Liver (tissue), 9 donors: ENCODE measurements around the gene PHF19. TPM values are rescaled to one million over a fixed set of nuclear protein-coding genes. Genes with fewer than 3 reads are reported as not detected.

Experiments used
- DNase-seq: peaks from one replicate; pipeline ENCODE4 v3.0.0-alpha.2; 2017; ENCODE audit warnings: low spot score
- H3K27ac ChIP-seq, 2 donors: one replicate each; pipeline ENCODE4 v1.7.0; 2013; ENCODE audit warnings: inconsistent platforms in 2 of 2, low read length in 2 of 2, control low read depth in 1 of 2, low read depth in 1 of 2, mild to moderate bottlenecking in 1 of 2
- H3K27me3 ChIP-seq, 4 donors: one replicate each; pipeline versions ENCODE4 v1.6.1 to v1.7.0; 2013; ENCODE audit warnings: low read length in 3 of 4, inconsistent platforms in 1 of 4, mild to moderate bottlenecking in 1 of 4, moderate library complexity in 1 of 4; ENCODE audit not compliant: control insufficient read depth in 4 of 4, insufficient read depth in 4 of 4
- H3K36me3 ChIP-seq, 4 donors: one replicate each; pipeline versions ENCODE4 v1.6.1 to v1.7.0; 2013; ENCODE audit warnings: low read length in 3 of 4, mild to moderate bottlenecking in 3 of 4, low read depth in 1 of 4, moderate library complexity in 1 of 4; ENCODE audit not compliant: control insufficient read depth in 4 of 4, insufficient read depth in 3 of 4
- H3K4me1 ChIP-seq, 4 donors: one replicate each; pipeline versions ENCODE4 v1.6.1 to v1.7.0; 2013; ENCODE audit warnings: low read length in 3 of 4, mild to moderate bottlenecking in 3 of 4, moderate library complexity in 1 of 4; ENCODE audit not compliant: control insufficient read depth in 4 of 4, insufficient read depth in 4 of 4
- H3K4me3 ChIP-seq, 3 donors: one replicate each; pipeline versions ENCODE4 v1.6.1 to v1.7.0; 2013; ENCODE audit warnings: low read length in 3 of 3, control low read depth in 1 of 3, low read depth in 1 of 3, mild to moderate bottlenecking in 1 of 3
- H3K9ac ChIP-seq, 2 donors: one replicate each; pipeline ENCODE4 v1.7.0; 2013; ENCODE audit warnings: low read length in 2 of 2, mild to moderate bottlenecking in 2 of 2, moderate library complexity in 2 of 2, control low read depth in 1 of 2, low read depth in 1 of 2
- H3K9me3 ChIP-seq, 4 donors: one replicate each; pipeline versions ENCODE4 v1.6.1 to v1.7.0; 2013; ENCODE audit warnings: low read length in 3 of 4; ENCODE audit not compliant: control insufficient read depth in 4 of 4
- EGR1 ChIP-seq, 2 donors: IDR thresholded peaks; 2 replicates each; pipeline ENCODE4 v1.6.1; 2016 to 2018; ENCODE audit warnings: antibody characterized with exemption in 2 of 2, low read depth in 2 of 2
- FOXA1 ChIP-seq: IDR thresholded peaks from 2 replicates; pipeline ENCODE4 v1.6.1; 2016; ENCODE audit warnings: antibody characterized with exemption
- FOXA2 ChIP-seq: IDR thresholded peaks from 2 replicates; pipeline ENCODE4 v1.6.1; 2016; ENCODE audit warnings: antibody characterized with exemption
- GABPA ChIP-seq, 2 donors: IDR thresholded peaks in 1 of 2; conservative IDR thresholded peaks in 1 of 2; 2 replicates each; pipeline ENCODE4 v1.6.1; 2016; ENCODE audit warnings: antibody characterized with exemption in 2 of 2, mild to moderate bottlenecking in 1 of 2, moderate library complexity in 1 of 2
- HNF4A ChIP-seq, 2 donors: conservative IDR thresholded peaks; 2 replicates each; pipeline ENCODE4 v1.6.1; 2016; ENCODE audit warnings: antibody characterized with exemption in 2 of 2, mild to moderate bottlenecking in 2 of 2
- HNF4G ChIP-seq: IDR thresholded peaks from 2 replicates; pipeline ENCODE4 v1.6.1; 2016; ENCODE audit warnings: antibody characterized with exemption
- JUND ChIP-seq, 2 donors: IDR thresholded peaks; 2 replicates each; pipeline ENCODE4 v1.6.1; 2016; ENCODE audit warnings: antibody characterized with exemption in 2 of 2
- NR2F2 ChIP-seq: IDR thresholded peaks from 2 replicates; pipeline ENCODE4 v1.6.1; 2016; ENCODE audit warnings: antibody characterized with exemption
- RAD21 ChIP-seq, 2 donors: IDR thresholded peaks; 2 replicates each; pipeline ENCODE4 v1.6.1; 2016; ENCODE audit warnings: antibody characterized with exemption in 2 of 2, mild to moderate bottlenecking in 2 of 2
- RXRA ChIP-seq, 2 donors: IDR thresholded peaks; 2 replicates each; pipeline ENCODE4 v1.6.1; 2017 to 2018; ENCODE audit warnings: antibody characterized with exemption in 2 of 2, mild to moderate bottlenecking in 1 of 2
- SP1 ChIP-seq: IDR thresholded peaks from 2 replicates; pipeline ENCODE4 v1.6.1; 2018; ENCODE audit warnings: antibody characterized with exemption, mild to moderate bottlenecking
- YY1 ChIP-seq: IDR thresholded peaks from 2 replicates; pipeline ENCODE4 v1.6.1; 2016; ENCODE audit warnings: antibody characterized with exemption, mild to moderate bottlenecking
- ZBTB33 ChIP-seq: IDR thresholded peaks from 2 replicates; pipeline ENCODE4 v1.6.1; 2016; ENCODE audit warnings: antibody characterized with exemption
- WGBS: extraction: QIAGEN DNeasy Blood & Tissue Kit; methylation state at CpG from one replicate; pipeline ENCODE4 v1.1.7; 2013; 5-methylcytosine and 5-hydroxymethylcytosine counted together
- polyA plus RNA-seq, 2 donors: library from polyadenylated mRNA; stranded (reverse) in 1 of 2; unstranded in 1 of 2; fragments of 200-250 nt in 1 of 2; fragments of >200 nt in 1 of 2; fragmentation: Nextera tagmentation in 1 of 2; extraction: Ambion mirVana in 1 of 2; gene quantifications; one replicate each; pipeline versions ENCODE4 v1.2.1 to v1.2.3, GENCODE V29; 2013 to 2015
- total RNA-seq, 2 donors: library from RNA; depleted of rRNA; stranded (reverse); fragments of >200 nt; gene quantifications; one replicate each; pipeline ENCODE4 v1.2.3, GENCODE V29; 2014
- TF ChIP-seq, protein P1 (sequence below): IDR thresholded peaks from 2 replicates; pipeline ENCODE4 v1.6.1; 2016; ENCODE audit warnings: antibody characterized with exemption
- TF ChIP-seq, protein P2 (sequence below): IDR thresholded peaks from 2 replicates; pipeline ENCODE4 v1.6.1; 2016; ENCODE audit warnings: antibody characterized with exemption, mild to moderate bottlenecking
- TF ChIP-seq, protein P3 (sequence below): IDR thresholded peaks from 2 replicates; pipeline ENCODE4 v1.6.1; 2016; ENCODE audit warnings: antibody characterized with exemption
- TF ChIP-seq, protein P4 (sequence below): fragments of 150-350 bp; IDR thresholded peaks from 2 replicates; pipeline ENCODE4 v1.5.1; 2017; ENCODE audit warnings: improper control_type of control experiment, low read depth, low read length; ENCODE audit not compliant: missing input control
- donor health status: healthy.
- donor health status: healthy.
- donor health status: healthy.
- donor health status: healthy.
- donor health status: healthy.

Gene PHF19
- total and polyA plus RNA-seq, 4 donors = 1.9 to 16.0 (median 3.5) TPM

DNA sequence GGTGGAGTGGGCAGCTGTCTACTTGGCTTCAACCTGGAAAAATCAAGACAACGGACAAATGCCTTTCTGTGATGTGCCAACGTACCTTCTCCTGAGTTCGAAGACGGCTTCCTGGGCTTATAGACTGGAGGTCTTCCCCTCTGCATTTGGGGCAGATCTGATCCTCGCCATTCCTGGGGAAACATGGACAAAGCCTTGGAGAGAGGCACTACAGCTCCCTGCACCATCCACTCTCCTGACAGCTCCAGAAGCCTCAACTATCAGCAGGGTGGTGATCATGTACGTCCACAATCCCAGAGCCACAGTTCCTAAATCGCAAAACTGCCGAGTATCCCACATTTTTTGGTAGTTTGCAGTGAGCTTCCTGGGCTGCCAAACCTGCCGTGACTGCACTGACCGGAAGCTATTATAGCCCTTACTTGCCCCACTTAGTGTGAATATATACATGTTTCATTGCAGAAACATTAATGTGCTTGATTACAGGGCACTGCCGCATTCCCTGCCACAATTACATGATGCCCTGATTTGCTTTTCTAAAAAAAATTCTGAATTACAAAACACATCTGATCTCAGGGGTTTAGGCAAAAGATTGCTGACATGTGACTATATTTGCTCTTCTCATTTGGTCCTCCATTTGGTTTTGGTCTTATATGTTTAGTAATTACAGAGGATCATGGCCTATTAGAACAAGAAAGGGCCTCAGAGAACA is 46.8 kb upstream of the PHF19 start:
- TF ChIP-seq NR2F2 = no peak
- no peak for TF ChIP-seq FOXA2
- no peak for TF ChIP-seq EGR1 (IDR thresholded peaks at IDR 0.05; ENCODE audit: low read depth in 2 of 2)
- TF ChIP-seq, protein P1, sequence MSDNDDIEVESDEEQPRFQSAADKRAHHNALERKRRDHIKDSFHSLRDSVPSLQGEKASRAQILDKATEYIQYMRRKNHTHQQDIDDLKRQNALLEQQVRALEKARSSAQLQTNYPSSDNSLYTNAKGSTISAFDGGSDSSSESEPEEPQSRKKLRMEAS = no peak
- no peak for TF ChIP-seq HNF4G
- TF ChIP-seq, protein P2, sequence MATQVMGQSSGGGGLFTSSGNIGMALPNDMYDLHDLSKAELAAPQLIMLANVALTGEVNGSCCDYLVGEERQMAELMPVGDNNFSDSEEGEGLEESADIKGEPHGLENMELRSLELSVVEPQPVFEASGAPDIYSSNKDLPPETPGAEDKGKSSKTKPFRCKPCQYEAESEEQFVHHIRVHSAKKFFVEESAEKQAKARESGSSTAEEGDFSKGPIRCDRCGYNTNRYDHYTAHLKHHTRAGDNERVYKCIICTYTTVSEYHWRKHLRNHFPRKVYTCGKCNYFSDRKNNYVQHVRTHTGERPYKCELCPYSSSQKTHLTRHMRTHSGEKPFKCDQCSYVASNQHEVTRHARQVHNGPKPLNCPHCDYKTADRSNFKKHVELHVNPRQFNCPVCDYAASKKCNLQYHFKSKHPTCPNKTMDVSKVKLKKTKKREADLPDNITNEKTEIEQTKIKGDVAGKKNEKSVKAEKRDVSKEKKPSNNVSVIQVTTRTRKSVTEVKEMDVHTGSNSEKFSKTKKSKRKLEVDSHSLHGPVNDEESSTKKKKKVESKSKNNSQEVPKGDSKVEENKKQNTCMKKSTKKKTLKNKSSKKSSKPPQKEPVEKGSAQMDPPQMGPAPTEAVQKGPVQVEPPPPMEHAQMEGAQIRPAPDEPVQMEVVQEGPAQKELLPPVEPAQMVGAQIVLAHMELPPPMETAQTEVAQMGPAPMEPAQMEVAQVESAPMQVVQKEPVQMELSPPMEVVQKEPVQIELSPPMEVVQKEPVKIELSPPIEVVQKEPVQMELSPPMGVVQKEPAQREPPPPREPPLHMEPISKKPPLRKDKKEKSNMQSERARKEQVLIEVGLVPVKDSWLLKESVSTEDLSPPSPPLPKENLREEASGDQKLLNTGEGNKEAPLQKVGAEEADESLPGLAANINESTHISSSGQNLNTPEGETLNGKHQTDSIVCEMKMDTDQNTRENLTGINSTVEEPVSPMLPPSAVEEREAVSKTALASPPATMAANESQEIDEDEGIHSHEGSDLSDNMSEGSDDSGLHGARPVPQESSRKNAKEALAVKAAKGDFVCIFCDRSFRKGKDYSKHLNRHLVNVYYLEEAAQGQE = no peak
- TF ChIP-seq RXRA (IDR thresholded peaks at IDR 0.05) = no peak
- TF ChIP-seq ZBTB33 = no peak
- TF ChIP-seq, protein P3, sequence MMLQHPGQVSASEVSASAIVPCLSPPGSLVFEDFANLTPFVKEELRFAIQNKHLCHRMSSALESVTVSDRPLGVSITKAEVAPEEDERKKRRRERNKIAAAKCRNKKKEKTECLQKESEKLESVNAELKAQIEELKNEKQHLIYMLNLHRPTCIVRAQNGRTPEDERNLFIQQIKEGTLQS = no peak
- TF ChIP-seq SP1 = no peak
- no peak for TF ChIP-seq YY1
- 90% methylated on average over 11 of the region's 11 CpGs for WGBS
- Histone ChIP-seq H3K4me1 (peaks cover 0 to 6% (median 3%) of the 10 kb centered on the region in 4 donors), H3K27me3 (no peaks in the 10 kb centered on the region), H3K9ac (no peak overlapping the region), H3K27ac (no peak overlapping the region), H3K9me3 (no peaks in the 10 kb centered on the region), H3K36me3 (no peaks in the 10 kb centered on the region), H3K4me3 (no peak overlapping the region)
- no peak for DNase-seq

DNA sequence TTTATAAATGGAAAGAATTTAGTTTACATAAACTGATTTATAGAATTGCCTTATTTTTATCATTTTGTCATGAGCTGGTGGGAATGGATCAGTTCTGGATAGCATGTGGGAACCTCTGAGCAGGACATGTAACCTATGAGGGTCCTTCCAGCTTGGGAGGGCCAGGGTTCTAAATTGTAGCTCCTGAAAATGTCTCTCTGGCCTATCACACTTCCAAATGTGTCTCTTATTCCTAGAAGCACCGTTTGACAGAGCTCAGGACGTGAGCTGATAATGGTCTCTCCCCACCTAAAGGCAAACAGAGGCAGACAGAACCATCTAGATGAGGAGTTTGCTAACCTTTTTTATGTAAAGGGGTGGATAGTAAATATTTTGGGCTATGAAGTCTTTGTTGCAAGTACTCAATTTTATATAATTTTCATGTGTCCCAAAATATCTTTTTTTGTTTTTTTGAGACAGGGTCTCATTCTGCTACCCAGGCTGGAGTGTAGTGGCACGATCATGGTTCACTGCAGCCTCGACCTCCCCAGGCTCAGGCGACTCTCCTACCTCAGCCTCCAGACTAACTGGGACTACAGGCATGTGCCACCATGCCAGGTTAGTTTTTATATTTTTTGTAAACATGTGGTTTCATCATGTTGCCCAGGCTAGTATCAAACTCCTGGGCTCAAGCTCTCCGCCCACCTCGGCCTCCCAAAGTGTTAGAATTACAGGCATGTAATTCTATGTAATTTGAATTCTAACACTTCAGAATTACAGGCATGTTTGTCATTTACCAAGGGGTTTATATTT is 45.6 kb upstream of the PHF19 start:
- Histone ChIP-seq H3K27ac (no peak overlapping the region), H3K4me1 (peaks cover 0 to 6% (median 0%) of the 10 kb centered on the region in 4 donors), H3K36me3 (no peaks in the 10 kb centered on the region), H3K4me3 (no peak overlapping the region), H3K9me3 (no peaks in the 10 kb centered on the region), H3K9ac (peak overlapping the region in 1 of 2 donors; percentile 12), H3K27me3 (no peaks in the 10 kb centered on the region)
- 80% methylated on average over 7 of the region's 7 CpGs for WGBS
- no peak for DNase-seq
- TF ChIP-seq HNF4A (conservative IDR thresholded peaks at IDR 0.05) (no peak), FOXA2 (no peak), RXRA (IDR thresholded peaks at IDR 0.05) (no peak), JUND (IDR thresholded peaks at IDR 0.05) (no peak), GABPA (IDR thresholded peaks at IDR 0.05 in 1 of 2, conservative IDR thresholded peaks at IDR 0.05 in 1 of 2) (no peak), RAD21 (IDR thresholded peaks at IDR 0.05) (no peak), HNF4G (no peak), NR2F2 (no peak), SP1 (no peak), YY1 (no peak), FOXA1 (no peak)
- TF ChIP-seq, protein P4, sequence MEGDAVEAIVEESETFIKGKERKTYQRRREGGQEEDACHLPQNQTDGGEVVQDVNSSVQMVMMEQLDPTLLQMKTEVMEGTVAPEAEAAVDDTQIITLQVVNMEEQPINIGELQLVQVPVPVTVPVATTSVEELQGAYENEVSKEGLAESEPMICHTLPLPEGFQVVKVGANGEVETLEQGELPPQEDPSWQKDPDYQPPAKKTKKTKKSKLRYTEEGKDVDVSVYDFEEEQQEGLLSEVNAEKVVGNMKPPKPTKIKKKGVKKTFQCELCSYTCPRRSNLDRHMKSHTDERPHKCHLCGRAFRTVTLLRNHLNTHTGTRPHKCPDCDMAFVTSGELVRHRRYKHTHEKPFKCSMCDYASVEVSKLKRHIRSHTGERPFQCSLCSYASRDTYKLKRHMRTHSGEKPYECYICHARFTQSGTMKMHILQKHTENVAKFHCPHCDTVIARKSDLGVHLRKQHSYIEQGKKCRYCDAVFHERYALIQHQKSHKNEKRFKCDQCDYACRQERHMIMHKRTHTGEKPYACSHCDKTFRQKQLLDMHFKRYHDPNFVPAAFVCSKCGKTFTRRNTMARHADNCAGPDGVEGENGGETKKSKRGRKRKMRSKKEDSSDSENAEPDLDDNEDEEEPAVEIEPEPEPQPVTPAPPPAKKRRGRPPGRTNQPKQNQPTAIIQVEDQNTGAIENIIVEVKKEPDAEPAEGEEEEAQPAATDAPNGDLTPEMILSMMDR = no peak
- TF ChIP-seq, protein P1 = no peak
- TF ChIP-seq, protein P3 = no peak
- TF ChIP-seq, protein P2 = no peak
